ENCODE data around the gene DNAJB7.
"Not testable (repeated sequence)": the region's sequence is repeated elsewhere in the genome, so short reads cannot be mapped to it uniquely, and the experiment has no call there.

DNA sequence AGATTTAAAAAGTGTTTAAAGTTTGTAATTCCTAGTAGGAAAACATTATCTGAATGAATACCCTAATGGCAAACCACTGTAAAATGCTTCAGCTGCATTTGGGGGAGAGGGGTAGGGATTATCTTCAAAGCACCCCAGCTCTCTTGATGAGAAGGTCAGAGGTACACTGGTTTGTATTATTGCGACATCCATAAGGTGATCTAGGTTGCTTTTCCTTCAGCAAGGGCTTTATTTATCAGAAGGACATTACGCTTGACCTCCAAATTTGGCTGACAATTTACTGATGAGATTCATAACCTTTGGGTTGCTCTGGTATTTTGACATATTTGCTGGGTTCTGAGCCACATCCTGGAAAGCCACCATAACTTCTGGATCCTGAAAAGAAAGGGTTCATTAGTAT, 35.6 kb downstream of the DNAJB7 start:
- TF ChIP-seq CTCF (IDR thresholded peaks at IDR 0.05; ENCODE audit: extremely low read depth in 1 of 2, insufficient read depth in 1 of 2, low read depth in 1 of 2, low read length in 2 of 2); EZH2 (IDR thresholded peaks at IDR 0.05; ENCODE audit: borderline replicate concordance, low read depth, low read length, severe bottlenecking); GATA2 (IDR thresholded peaks at IDR 0.05; ENCODE audit: insufficient read depth, insufficient read length, low read depth, low read length); POLR2A (IDR thresholded peaks at IDR 0.05; ENCODE audit: low read depth, low read length); MYC (IDR thresholded peaks at IDR 0.05; ENCODE audit: low read depth, low read length): not testable (repeated sequence)
